Heart left ventricle (tissue), 13 donors: ENCODE results near the gene SPOCK1.

ENCODE experiments used
- CTCF ChIP-seq, 12 donors: fragments of 200-600 bp; sonication (generic) in 4 of 12; IDR thresholded peaks; one replicate each; pipeline versions ENCODE4 v1.5.0 to v1.8.0; 2018 to 2022; ENCODE audit warnings: antibody characterized with exemption in 12 of 12, mild to moderate bottlenecking in 5 of 12
- POLR2A ChIP-seq, 2 donors: fragments of 450-650 bp; IDR thresholded peaks; one replicate each; pipeline ENCODE4 v1.6.1; 2017; ENCODE audit warnings: antibody characterized with exemption in 2 of 2, mild to moderate bottlenecking in 2 of 2, moderate library complexity in 2 of 2
- donor health status: ischemic (EF 13 %, LVEDD 7.1; RV severe dilation, severe dysfunction).
- donor health status: DM: no; HTN: yes; CAD: no.
- donor health status: DM: no; HTN: no; CAD: no.
- donor health status: ischemic (EF 25% LVEDD 6.9; RV normal size, moderate dysfunction).
- donor health status: ischemic (EF 25% LVEDD 5.7; RV mildly dilated, moderate dysfunction).
- donor health status: ischemic (EF 35%, LVEDD 5.7; RV mildly dilated, moderate dysfunction).
- donor health status: nonischemic (EF 11% LVEDD 7.7; RV severe dilation, severe dysfunction).
- donor health status: DM: yes; HTN: yes; CAD: no.
- donor health status: PGD.
- donor health status: ischemic (EF 29% LVEDD 5.4; RV normal size, mild dysfunction).
- donor health status: nonischemic (EF 23%, LVEDD 6.1; RV moderate dilation, normal function).

GRCh38 chr5:136926073-136926472, 573.1 kb downstream of the SPOCK1 start:
- no peak for TF ChIP-seq CTCF (IDR thresholded peaks at IDR 0.05)
- TF ChIP-seq POLR2A (IDR thresholded peaks at IDR 0.05) = no peak
